ENCODE data around the gene RNU6-9.

DNA sequence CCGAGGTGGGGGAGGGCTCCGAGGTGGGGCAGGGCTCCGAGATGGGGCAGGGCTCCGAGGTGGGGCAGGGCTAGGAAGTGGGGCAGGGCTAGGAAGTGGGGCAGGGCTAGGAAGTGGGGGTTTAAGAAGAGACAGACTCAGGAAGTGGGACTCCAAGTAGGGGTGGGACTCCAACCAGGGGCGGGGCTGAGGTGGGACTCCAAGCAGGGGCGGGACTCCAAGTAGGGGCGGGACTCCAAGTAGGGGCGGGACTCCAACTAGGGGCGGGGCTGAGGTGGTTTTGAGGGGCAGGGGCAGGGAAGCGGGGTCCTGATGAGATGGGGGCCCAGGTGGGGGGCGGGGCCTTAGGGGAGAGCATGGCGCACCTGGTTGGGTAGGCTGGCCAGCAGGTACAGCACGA lies 20.2 kb upstream of the RNU6-9 start:
- TF ChIP-seq SRF (IDR thresholded peaks at IDR 0.05; ENCODE audit: low read depth, low read length), result no peak
- TF ChIP-seq POLR2A (IDR thresholded peaks at IDR 0.05; ENCODE audit: insufficient read depth in 1 of 2, low read depth in 2 of 2, low read length in 2 of 2), result no peak
- TF ChIP-seq AFF4 (CRISPR knock-in tag; IDR thresholded peaks at IDR 0.05), result no peak
- TF ChIP-seq, protein P1, sequence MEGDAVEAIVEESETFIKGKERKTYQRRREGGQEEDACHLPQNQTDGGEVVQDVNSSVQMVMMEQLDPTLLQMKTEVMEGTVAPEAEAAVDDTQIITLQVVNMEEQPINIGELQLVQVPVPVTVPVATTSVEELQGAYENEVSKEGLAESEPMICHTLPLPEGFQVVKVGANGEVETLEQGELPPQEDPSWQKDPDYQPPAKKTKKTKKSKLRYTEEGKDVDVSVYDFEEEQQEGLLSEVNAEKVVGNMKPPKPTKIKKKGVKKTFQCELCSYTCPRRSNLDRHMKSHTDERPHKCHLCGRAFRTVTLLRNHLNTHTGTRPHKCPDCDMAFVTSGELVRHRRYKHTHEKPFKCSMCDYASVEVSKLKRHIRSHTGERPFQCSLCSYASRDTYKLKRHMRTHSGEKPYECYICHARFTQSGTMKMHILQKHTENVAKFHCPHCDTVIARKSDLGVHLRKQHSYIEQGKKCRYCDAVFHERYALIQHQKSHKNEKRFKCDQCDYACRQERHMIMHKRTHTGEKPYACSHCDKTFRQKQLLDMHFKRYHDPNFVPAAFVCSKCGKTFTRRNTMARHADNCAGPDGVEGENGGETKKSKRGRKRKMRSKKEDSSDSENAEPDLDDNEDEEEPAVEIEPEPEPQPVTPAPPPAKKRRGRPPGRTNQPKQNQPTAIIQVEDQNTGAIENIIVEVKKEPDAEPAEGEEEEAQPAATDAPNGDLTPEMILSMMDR (CRISPR knock-in tag; IDR thresholded peaks at IDR 0.05), result no peak
- TF ChIP-seq ZNF30 (CRISPR knock-in tag; IDR thresholded peaks at IDR 0.05), result no peak
- TF ChIP-seq ZNF780A (CRISPR knock-in tag; IDR thresholded peaks at IDR 0.05), result no peak
- no peak for TF ChIP-seq SNRNP70 (IDR thresholded peaks at IDR 0.05; ENCODE audit: low read depth, low read length)
- TF ChIP-seq ZNF83 (CRISPR knock-in tag; IDR thresholded peaks at IDR 0.05; ENCODE audit: borderline replicate concordance), result no peak
- no peak for TF ChIP-seq ZNF660 (CRISPR knock-in tag; IDR thresholded peaks at IDR 0.05; ENCODE audit: borderline replicate concordance, low read depth)
- no peak for TF ChIP-seq ZNF274 (CRISPR knock-in tag; IDR thresholded peaks at IDR 0.05)
- TF ChIP-seq, protein P2, sequence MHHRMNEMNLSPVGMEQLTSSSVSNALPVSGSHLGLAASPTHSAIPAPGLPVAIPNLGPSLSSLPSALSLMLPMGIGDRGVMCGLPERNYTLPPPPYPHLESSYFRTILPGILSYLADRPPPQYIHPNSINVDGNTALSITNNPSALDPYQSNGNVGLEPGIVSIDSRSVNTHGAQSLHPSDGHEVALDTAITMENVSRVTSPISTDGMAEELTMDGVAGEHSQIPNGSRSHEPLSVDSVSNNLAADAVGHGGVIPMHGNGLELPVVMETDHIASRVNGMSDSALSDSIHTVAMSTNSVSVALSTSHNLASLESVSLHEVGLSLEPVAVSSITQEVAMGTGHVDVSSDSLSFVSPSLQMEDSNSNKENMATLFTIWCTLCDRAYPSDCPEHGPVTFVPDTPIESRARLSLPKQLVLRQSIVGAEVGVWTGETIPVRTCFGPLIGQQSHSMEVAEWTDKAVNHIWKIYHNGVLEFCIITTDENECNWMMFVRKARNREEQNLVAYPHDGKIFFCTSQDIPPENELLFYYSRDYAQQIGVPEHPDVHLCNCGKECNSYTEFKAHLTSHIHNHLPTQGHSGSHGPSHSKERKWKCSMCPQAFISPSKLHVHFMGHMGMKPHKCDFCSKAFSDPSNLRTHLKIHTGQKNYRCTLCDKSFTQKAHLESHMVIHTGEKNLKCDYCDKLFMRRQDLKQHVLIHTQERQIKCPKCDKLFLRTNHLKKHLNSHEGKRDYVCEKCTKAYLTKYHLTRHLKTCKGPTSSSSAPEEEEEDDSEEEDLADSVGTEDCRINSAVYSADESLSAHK (CRISPR knock-in tag; IDR thresholded peaks at IDR 0.05; ENCODE audit: borderline replicate concordance), result no peak

All from HepG2 (cell line).